MCF 10A (cell line): ENCODE measurements around the gene RBM48. TPM values are rescaled to one million over a fixed set of nuclear protein-coding genes. Genes with fewer than 3 reads are reported as not detected.

Experiments
- BruUV-seq: library from RNA; stranded (reverse); fragments of 400-500 nt; replicated peaks from 2 replicates; lab custom pipeline; 2021; lab: Mats Ljungman, UMichigan
- CTCF ChIA-PET: fragments of 300-600 bp; sonication (Branson Sonifier 250); formaldehyde crosslinking; extraction: SDS; loops from one replicate; lab custom pipeline; 2021; ENCODE audit warnings: antibody characterized with exemption, inconsistent platforms; lab: Yijun Ruan, JAX
- POLR2A ChIA-PET: fragments of 300-600, 350-650 bp; sonication (Branson Sonifier 250); formaldehyde crosslinking; extraction: SDS; loops from one replicate; lab custom pipeline; 2020; ENCODE audit warnings: antibody characterized with exemption, inconsistent platforms; lab: Yijun Ruan, JAX
- DNase-seq: peaks from one replicate; pipeline ENCODE4 v3.0.0-alpha.2; 2018; ENCODE audit not compliant: unreplicated experiment
- H3K27ac Mint-ChIP-seq: one replicate; pipeline ENCODE4 v1.8.0; 2022; ENCODE audit warnings: mild to moderate bottlenecking, low read depth, mixed read lengths; ENCODE audit not compliant: unreplicated experiment
- H3K27me3 Mint-ChIP-seq: one replicate; pipeline ENCODE4 v1.8.0; 2022; ENCODE audit warnings: mixed read lengths; ENCODE audit not compliant: insufficient read depth, unreplicated experiment
- H3K36me3 Mint-ChIP-seq: one replicate; pipeline ENCODE4 v1.8.0; 2022; ENCODE audit warnings: mild to moderate bottlenecking, moderate library complexity, mixed read lengths; ENCODE audit not compliant: insufficient read depth, unreplicated experiment
- H3K4me1 Mint-ChIP-seq: one replicate; pipeline ENCODE4 v1.8.0; 2022; ENCODE audit warnings: mixed read lengths; ENCODE audit not compliant: insufficient read depth, unreplicated experiment
- H3K4me3 Mint-ChIP-seq: one replicate; pipeline ENCODE4 v1.8.0; 2022; ENCODE audit warnings: mild to moderate bottlenecking, moderate library complexity, mixed read lengths; ENCODE audit not compliant: unreplicated experiment
- H3K9me3 Mint-ChIP-seq: one replicate; pipeline ENCODE4 v1.8.0; 2022; ENCODE audit warnings: mixed read lengths; ENCODE audit not compliant: unreplicated experiment
- intact Hi-C: fragments of 100-400 bp; cut with micrococcal nuclease; formaldehyde crosslinking; loops from 2 replicates; pipeline ENCODE4 v1.14.1; 2022
- total RNA-seq: library from RNA; stranded (reverse); gene quantifications from 2 replicates; pipeline ENCODE4 v1.2.3, GENCODE V29; 2022
- TF ChIP-seq, protein P1 (sequence below): fragments of 200-600 bp; IDR thresholded peaks from one replicate; pipeline ENCODE4 v1.8.0; 2022; ENCODE audit warnings: antibody characterized with exemption, mild to moderate bottlenecking; ENCODE audit not compliant: unreplicated experiment

Gene RBM48
- total RNA-seq, 1 experiment from 2014 or later: 10.4 TPM

DNA sequence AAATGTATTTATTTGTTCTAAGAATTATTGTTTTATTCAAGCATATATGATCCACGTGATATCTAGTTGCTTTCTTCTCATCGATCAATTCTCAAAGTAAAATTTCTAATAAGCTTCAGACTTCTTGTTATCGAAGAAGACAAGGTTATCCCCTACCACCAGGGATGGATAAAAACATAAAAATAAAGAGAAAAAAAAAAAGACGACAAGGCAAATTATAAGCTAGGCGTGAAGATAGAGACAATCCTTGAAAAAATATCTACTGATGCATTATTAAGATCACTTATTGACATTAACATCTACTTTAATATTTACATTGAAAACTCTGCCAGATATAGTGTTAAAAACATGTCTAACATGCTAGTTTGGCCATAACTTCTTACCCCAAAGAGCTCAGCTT lies 19.6 kb upstream of the RBM48 start:
- H3K27me3 Mint-ChIP-seq: no peaks in the 10 kb centered on the region
- intact Hi-C loops: no loop called here
- no peak for DNase-seq
- no peak overlapping the region for H3K27ac Mint-ChIP-seq
- CTCF ChIA-PET: interaction anchor here (0.7 to 1.3 kb wide), 2 partner anchors 61 to 274 kb away, joined by 4 read pairs; partner anchors contain the start of gene GATAD1
- POLR2A ChIA-PET: interaction anchor here (0.6 to 2.5 kb wide), 2 partner anchors 20 to 376 kb away, joined by 3 to 8 read pairs; partner anchors contain the start of genes PEX1 and RBM48
- peaks cover 30% of the 10 kb centered on the region for H3K36me3 Mint-ChIP-seq
- TF ChIP-seq, protein P1, sequence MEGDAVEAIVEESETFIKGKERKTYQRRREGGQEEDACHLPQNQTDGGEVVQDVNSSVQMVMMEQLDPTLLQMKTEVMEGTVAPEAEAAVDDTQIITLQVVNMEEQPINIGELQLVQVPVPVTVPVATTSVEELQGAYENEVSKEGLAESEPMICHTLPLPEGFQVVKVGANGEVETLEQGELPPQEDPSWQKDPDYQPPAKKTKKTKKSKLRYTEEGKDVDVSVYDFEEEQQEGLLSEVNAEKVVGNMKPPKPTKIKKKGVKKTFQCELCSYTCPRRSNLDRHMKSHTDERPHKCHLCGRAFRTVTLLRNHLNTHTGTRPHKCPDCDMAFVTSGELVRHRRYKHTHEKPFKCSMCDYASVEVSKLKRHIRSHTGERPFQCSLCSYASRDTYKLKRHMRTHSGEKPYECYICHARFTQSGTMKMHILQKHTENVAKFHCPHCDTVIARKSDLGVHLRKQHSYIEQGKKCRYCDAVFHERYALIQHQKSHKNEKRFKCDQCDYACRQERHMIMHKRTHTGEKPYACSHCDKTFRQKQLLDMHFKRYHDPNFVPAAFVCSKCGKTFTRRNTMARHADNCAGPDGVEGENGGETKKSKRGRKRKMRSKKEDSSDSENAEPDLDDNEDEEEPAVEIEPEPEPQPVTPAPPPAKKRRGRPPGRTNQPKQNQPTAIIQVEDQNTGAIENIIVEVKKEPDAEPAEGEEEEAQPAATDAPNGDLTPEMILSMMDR: no peak
- H3K4me1 Mint-ChIP-seq: no peaks in the 10 kb centered on the region
- BruUV-seq: no TSS peak
- no peak overlapping the region for H3K4me3 Mint-ChIP-seq
- no peaks in the 10 kb centered on the region for H3K9me3 Mint-ChIP-seq

DNA sequence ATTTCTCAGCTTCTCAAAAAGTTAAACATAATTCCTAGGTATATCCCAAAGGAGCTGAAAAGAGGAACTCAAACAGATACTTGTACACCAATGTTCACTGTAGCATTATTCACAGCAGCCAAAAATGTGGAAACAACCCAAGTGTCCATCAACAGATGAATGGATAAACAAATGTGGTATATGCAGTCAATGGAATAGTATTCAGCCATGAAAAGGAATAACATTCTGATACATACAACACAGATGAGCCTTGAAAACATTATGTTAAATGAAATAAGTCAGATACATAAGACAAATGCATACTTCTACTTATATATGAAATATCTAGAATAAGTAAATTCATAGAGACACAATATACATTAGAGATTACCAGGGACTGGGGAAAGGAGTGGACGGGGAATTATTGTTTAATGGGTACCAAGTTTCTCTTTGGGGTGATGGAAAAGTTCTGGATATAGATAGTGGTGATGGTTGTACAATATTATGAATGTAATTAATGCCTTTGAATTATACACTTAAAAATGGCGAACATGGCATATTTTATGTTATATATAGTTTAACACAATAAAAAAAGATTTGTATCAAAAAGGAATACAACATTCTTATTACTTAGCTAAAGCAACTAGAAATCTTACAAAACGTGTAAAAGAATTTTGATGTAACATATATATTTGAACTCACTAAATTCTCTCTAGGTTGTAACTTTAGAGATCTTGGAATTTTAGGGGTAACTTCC lies 15.3 kb upstream of the RBM48 start:
- intact Hi-C loops: no loop called here
- Mint-ChIP-seq H3K27ac (no peak overlapping the region), H3K4me1 (no peaks in the 10 kb centered on the region), H3K4me3 (no peak overlapping the region), H3K9me3 (no peaks in the 10 kb centered on the region), H3K27me3 (no peaks in the 10 kb centered on the region), H3K36me3 (peaks cover 35% of the 10 kb centered on the region)
- BruUV-seq: no TSS peak
- no peak for DNase-seq
- ChIA-PET CTCF (no interaction called here), POLR2A (interaction anchor here (0.9 to 3.1 kb wide), 2 partner anchors 10 to 15 kb away, joined by 4 to 13 read pairs; partner anchors contain the start of genes PEX1 and RBM48)
- TF ChIP-seq, protein P1: no peak

DNA sequence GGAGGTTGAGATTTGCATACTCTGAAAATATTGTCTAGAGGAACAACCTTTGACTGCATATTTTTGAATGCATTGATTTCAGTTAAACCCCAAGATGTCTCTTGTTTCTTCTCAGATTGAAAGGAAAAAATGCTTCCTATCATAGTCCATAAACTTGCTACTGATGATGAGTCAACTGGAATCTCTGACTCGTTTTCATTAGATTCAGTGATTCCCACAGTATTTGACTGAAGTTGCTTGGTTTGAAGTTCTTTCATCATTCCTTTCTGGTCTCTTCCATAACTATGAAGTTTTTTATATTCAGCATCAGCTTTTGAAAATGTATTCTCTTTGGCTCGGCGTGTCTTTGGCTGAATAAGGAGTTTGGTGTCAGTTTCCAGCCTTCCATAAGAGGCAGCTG lies 11.0 kb upstream of the RBM48 start:
- intact Hi-C loops: no loop called here
- CTCF ChIA-PET: interaction anchor here (0.6 kb wide), 1 partner anchor 468 kb away, joined by 4 read pairs; no protein-coding TSS in a partner anchor
- Mint-ChIP-seq H3K9me3 (no peaks in the 10 kb centered on the region), H3K4me1 (no peaks in the 10 kb centered on the region), H3K4me3 (no peak overlapping the region), H3K36me3 (peaks cover 39% of the 10 kb centered on the region), H3K27me3 (no peaks in the 10 kb centered on the region), H3K27ac (no peak overlapping the region)
- TSS peak; percentile 29 for BruUV-seq
- DNase-seq: no peak
- TF ChIP-seq, protein P1: no peak
- POLR2A ChIA-PET: interaction anchor here (0.6 to 1.2 kb wide), 2 partner anchors 17 to 34 kb away, joined by 3 read pairs; no protein-coding TSS in a partner anchor

DNA sequence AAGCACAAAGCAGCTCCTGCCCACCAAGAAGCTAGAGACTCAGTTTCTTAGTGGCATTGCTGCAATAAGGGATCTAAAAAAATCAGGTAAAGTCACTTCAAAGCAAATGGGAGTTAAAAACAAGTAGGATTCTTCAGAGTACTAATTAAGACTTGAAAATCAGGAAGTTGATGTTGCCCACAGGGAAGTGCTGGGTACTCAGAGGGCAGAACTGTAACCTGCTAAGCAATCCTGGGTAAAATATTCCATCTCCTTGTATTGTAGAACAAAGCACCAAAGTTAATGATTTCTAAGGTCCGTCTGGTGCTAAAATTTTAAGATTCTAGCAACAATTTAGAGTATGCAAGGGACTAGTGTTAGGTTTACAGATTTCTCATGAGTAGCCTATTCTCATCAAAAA lies 8.6 kb upstream of the RBM48 start:
- TF ChIP-seq, protein P1: no peak
- ChIA-PET CTCF (no interaction called here), POLR2A (no interaction called here)
- Mint-ChIP-seq H3K27me3 (no peaks in the 10 kb centered on the region), H3K4me1 (no peaks in the 10 kb centered on the region), H3K36me3 (peaks cover 32% of the 10 kb centered on the region), H3K27ac (no peak overlapping the region), H3K9me3 (no peaks in the 10 kb centered on the region), H3K4me3 (no peak overlapping the region)
- BruUV-seq: no TSS peak
- DNase-seq: no peak
- intact Hi-C loops: no loop called here
